Measurements from ENCODE around the gene CEACAM8.
A peak's percentile ranks its signal among the peaks of the same experiment; 100 is the strongest.
"Not testable (repeated sequence)": the region's sequence is repeated elsewhere in the genome, so short reads cannot be mapped to it uniquely, and the experiment has no call there.

Gene CEACAM8

DNA sequence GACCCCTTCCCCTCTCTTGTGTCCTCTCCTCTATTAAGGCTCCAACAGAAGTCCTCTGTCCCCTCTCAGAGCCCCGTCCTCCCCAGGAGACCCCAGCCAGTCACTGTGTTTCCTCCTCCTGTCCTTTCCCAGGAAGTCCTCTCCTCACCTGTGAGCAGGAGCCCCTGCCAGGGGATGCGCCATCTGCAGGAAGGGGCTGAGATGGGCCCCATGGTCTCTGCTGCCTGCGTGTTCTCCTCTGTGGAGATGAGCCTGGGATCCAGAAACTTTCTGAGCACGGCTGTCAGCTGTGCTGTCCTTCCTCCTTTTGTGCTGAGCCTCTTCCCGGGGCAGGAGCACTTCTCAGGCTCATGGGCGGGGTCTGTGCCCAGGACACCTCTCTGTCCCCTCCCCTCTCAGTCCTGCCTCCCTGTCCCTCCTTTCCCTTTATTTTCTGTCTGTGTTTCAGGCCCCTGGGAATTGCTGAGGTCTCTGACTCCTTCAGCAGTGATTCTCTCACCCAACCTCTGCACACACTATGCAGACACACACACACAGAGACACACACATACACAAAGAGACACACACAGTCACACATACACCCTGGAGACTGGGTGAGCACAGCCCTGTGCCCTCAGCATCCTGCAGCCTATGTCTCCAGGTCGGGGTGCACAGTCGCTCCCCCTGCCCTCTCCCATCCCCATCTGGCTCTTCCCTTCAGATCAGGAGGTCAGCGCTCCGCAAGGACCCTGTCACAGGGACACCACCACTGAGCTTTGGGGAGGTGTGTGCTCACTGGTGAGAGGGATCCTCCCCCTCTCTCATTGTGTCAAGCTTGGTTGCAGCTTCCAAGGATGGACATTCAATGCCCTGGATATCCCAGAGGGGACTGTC, at the start of gene CEACAM8:
Gene CEACAM8, minus strand, starts transcription at position 308 of the 873 bp plus-strand sequence. Its CDS starts 96 bp downstream, at position 212.
- Mint-ChIP-seq H3K27ac (no peak within 1 kb of the TSS), H3K27me3 (ENCODE audit: low read depth) (peaks cover 10% of the 10 kb centered on the region), H3K4me3 (no peak within 1 kb of the TSS), H3K36me3 (ENCODE audit: low read depth) (no peaks in the 10 kb centered on the region), H3K4me1 (ENCODE audit: low read depth) (no peaks in the 10 kb centered on the region), H3K9me3 (no peaks in the 10 kb centered on the region)
- DNase-seq (ENCODE audit: low spot score), result no peak

DNA sequence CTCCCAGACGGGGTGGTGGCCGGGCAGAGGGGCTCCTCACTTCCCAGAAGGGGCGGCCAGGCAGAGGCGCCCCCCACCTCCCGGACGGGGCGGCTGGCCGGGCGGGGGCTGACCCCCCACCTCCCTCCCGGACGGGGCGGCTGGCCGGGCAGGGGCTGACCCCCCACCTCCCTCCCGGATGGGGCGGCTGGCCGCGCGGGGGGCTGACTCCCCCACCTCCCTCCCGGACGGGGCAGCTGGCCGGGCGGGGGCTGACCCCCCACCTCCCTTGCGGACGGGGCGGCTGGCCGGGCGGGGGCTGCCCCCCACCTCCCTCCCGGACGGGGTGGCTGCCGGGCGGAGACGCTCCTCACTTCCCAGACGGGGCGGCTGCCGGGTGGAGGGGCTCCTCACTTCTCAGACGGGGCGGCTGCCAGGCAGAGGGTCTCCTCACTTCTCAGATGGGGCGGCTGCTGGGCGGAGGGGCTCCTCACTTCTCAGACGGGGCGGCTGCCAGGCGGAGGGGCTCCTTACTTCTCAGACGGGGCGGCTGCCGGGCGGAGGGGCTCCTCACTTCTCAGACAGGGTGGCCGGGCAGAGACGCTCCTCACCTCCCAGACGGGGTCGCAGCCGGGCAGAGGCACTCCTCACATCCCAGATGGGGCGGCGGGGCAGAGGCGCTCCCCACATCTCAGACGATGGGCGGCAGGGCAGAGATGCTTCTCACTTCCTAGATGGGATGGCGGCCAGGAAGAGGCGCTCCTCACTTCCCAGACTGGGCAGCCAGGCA, 44.8 kb upstream of the CEACAM8 start:
- not testable (repeated sequence) for H3K36me3 Mint-ChIP-seq (ENCODE audit: low read depth); H3K27me3 Mint-ChIP-seq (ENCODE audit: low read depth); H3K4me1 Mint-ChIP-seq (ENCODE audit: low read depth); H3K4me3 Mint-ChIP-seq; DNase-seq (ENCODE audit: low spot score); H3K9me3 Mint-ChIP-seq; H3K27ac Mint-ChIP-seq

DNA sequence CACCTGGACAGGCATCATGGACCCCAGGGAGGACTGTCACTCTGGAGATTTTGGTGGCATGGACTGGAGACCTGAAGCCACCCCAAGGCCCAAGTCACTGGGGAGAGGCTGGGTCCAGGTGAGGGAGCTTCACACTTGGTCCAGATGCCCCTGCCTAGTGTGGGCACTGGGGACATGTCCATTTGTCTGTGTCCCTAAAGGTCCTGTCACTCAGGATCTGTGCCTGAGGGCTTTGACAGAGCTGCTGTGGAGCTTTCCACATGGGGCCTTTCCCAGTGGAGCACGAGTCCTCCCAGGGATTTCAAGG, 40.5 kb upstream of the CEACAM8 start:
- Mint-ChIP-seq H3K27me3 (ENCODE audit: low read depth) (peaks cover 3% of the 10 kb centered on the region), H3K4me3 (no peak overlapping the region), H3K4me1 (ENCODE audit: low read depth) (peaks cover 2% of the 10 kb centered on the region), H3K36me3 (ENCODE audit: low read depth) (no peaks in the 10 kb centered on the region), H3K27ac (no peak overlapping the region), H3K9me3 (no peaks in the 10 kb centered on the region)
- no peak for DNase-seq (ENCODE audit: low spot score)

DNA sequence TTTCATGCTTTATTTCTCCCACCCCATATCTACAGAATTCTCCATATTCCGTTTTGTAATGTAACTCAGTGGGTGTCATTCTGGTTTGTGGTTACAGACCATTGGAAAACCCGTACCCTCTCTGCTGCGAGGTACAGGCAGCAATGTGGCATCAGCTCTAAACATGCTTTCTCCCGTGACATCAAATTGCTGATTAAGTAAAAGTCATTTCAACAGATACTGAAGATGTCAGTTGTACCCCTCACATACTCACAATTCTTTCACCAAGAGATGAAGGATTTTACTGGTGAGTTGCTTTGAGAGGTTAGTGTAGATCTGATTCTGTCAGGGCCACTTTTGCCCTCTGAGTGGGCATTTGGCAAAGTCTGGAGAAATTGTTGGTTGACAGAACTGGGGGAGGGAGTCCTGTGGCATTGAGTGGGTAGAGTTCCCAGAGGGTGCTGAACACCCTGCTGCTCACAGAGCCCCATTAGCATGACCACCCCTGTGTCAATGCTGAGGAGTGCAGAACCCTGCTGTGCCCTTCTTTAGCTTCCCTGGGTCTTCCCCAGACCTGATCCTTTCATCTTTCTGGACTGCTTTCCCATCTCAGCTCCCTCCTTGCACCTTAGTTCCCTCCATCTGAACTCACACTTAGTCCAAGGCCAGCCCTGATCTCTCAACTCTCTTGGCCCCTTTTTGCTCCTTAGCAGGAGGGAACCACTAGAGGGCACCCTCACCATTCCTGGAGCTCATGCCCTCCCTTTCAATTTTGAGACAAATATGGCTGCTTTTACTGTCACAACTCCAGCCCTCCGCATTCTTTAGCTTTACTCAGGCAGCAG, 39.9 kb upstream of the CEACAM8 start:
- Mint-ChIP-seq H3K27ac (no peak overlapping the region), H3K4me1 (ENCODE audit: low read depth) (peaks cover 2% of the 10 kb centered on the region), H3K27me3 (ENCODE audit: low read depth) (peaks cover 3% of the 10 kb centered on the region), H3K36me3 (ENCODE audit: low read depth) (no peaks in the 10 kb centered on the region), H3K9me3 (no peaks in the 10 kb centered on the region), H3K4me3 (no peak overlapping the region)
- peak; percentile 35 for DNase-seq (ENCODE audit: low spot score)

DNA sequence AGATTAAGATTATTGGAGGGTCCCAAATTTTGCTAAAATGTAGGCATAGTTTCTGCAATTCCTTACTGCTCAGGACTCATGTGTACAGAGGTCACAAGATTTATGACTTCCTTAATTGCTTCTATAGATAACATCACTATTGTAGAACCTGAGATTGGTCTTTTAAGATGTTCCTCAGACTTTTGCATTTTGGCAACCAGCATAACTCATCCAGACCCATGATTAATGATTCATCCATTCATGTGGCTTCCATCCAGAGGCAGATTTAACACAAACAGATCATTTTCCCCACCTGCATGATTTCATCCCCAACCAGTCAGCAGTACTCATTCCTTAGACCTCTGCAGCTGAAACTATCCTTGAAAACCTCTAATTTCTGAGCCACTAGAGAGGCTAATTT, 34.5 kb upstream of the CEACAM8 start:
- peaks cover 4% of the 10 kb centered on the region for H3K36me3 Mint-ChIP-seq (ENCODE audit: low read depth)
- H3K4me3 Mint-ChIP-seq, result no peak overlapping the region
- DNase-seq (ENCODE audit: low spot score), result no peak
- H3K27me3 Mint-ChIP-seq (ENCODE audit: low read depth), result no peaks in the 10 kb centered on the region
- H3K9me3 Mint-ChIP-seq, result peaks cover 8% of the 10 kb centered on the region
- H3K27ac Mint-ChIP-seq, result peak overlapping the region; percentile 93
- H3K4me1 Mint-ChIP-seq (ENCODE audit: low read depth), result peaks cover 19% of the 10 kb centered on the region

DNA sequence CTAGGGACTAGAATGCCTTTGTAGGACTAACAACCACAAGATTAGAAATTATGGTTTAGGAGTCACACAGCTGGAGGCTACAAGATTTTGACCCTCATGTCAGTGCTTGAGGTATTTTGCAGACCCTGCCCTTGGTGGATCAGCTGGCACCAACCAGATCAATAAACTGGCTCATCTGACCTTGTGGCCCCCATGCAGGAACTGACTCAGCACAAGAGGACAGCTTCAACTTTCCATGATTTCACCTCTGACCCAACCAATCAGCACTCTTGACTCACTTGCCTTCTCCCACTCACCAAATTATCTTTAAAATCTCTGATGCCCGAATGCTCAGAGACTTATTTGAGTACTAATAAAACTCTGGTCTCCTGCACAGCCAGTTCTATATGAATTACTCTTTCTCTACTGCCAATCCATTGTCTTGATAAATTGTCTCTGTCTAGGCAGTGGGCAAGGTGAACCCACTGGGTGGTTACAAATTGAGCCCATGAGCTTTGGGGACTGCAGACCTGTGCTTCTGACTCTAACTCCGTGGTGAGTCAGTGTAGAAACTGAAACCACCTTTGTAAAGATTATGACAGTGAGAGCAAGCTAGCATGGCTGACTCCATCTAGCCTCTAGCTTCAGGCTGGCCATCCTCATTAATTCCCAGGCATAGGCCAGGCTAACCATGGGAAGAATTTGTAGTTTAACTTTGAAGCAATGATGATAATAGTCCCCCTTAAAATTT, 33.9 kb upstream of the CEACAM8 start:
- Mint-ChIP-seq H3K27me3 (ENCODE audit: low read depth) (no peaks in the 10 kb centered on the region), H3K9me3 (peaks cover 8% of the 10 kb centered on the region), H3K27ac (peak overlapping the region; percentile 93), H3K36me3 (ENCODE audit: low read depth) (peaks cover 4% of the 10 kb centered on the region), H3K4me1 (ENCODE audit: low read depth) (peaks cover 19% of the 10 kb centered on the region), H3K4me3 (peak overlapping the region; percentile 61)
- peak; percentile 71 for DNase-seq (ENCODE audit: low spot score)

DNA sequence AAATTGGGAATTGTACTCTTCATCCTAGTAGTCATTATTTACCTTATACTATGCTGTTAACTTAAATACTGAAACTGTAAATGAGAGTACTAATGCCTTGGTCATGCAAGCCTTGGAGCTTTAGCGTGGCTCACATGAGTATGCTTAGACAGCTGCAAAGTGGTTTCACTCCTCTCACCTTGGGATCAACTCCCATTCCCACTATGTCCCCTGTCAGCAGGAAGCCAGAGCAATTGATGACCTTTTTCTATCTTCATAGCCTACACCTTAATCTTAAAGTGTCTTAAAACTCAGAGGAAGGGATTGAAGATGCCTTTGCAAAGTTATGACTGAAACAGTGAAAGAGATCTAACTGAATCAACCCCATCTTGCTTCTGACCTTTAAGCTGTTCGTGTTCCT, 33.2 kb upstream of the CEACAM8 start:
- Mint-ChIP-seq H3K4me3 (peak overlapping the region; percentile 61), H3K9me3 (peaks cover 8% of the 10 kb centered on the region), H3K27ac (peak overlapping the region; percentile 93), H3K36me3 (ENCODE audit: low read depth) (peaks cover 4% of the 10 kb centered on the region), H3K4me1 (ENCODE audit: low read depth) (peaks cover 19% of the 10 kb centered on the region), H3K27me3 (ENCODE audit: low read depth) (no peaks in the 10 kb centered on the region)
- DNase-seq (ENCODE audit: low spot score), result no peak

DNA sequence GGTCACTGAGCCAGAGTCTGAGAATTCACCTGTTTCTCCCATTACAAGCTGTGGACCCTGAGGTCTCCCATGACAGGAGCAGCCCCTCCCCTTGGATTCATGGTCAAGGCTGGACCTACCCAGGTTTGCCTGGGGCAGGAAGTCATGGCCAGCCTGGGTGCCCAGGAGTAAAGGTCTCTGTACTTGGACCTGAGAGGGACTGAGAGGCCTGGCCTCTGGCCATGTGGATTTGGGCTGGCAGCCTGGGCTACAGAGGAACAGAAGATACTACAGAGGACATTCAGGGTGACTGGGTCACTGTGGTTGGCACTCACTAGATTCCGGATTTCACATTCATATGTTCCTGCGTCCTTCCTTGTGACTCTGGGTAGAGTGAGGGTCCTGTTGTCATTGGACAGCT, 31.5 kb upstream of the CEACAM8 start:
- no peak for DNase-seq (ENCODE audit: low spot score)
- Mint-ChIP-seq H3K36me3 (ENCODE audit: low read depth) (peaks cover 4% of the 10 kb centered on the region), H3K4me1 (ENCODE audit: low read depth) (peaks cover 19% of the 10 kb centered on the region), H3K4me3 (no peak overlapping the region), H3K9me3 (peaks cover 8% of the 10 kb centered on the region), H3K27ac (no peak overlapping the region), H3K27me3 (ENCODE audit: low read depth) (peaks cover 3% of the 10 kb centered on the region)

DNA sequence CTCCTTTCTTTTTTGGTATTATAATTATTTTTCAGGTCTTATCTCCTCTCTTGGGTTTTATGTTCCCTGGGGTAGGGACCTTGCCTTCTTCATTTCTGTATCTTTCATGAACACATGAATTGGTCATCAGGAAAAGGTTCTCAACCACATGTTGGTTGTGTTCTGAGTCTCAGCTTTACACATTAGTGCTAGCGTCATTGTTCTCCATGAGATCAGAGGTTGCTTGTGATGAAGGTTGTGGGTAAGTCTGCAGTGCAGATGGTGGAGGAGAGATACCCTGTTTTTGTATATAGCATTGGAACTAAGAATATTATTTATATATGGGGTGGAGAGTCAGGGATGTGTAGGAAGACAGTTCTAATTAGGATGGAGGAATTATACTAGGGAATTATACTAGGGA, 24.5 kb upstream of the CEACAM8 start:
- DNase-seq (ENCODE audit: low spot score), result peak; percentile 23
- Mint-ChIP-seq H3K9me3 (no peaks in the 10 kb centered on the region), H3K27ac (no peak overlapping the region), H3K4me1 (ENCODE audit: low read depth) (no peaks in the 10 kb centered on the region), H3K4me3 (no peak overlapping the region), H3K27me3 (ENCODE audit: low read depth) (peaks cover 7% of the 10 kb centered on the region), H3K36me3 (ENCODE audit: low read depth) (no peaks in the 10 kb centered on the region)

- H3K9me3 Mint-ChIP-seq, result no peaks in the 10 kb centered on the region
- H3K27ac Mint-ChIP-seq, result no peak overlapping the region
- H3K27me3 Mint-ChIP-seq (ENCODE audit: low read depth), result peaks cover 7% of the 10 kb centered on the region
- H3K36me3 Mint-ChIP-seq (ENCODE audit: low read depth), result no peaks in the 10 kb centered on the region
- no peak overlapping the region for H3K4me3 Mint-ChIP-seq
- no peak for DNase-seq (ENCODE audit: low spot score)
- H3K4me1 Mint-ChIP-seq (ENCODE audit: low read depth), result no peaks in the 10 kb centered on the region
Observed at GRCh38 chr19:42613666-42614065, 18.9 kb upstream of the CEACAM8 start.

DNA sequence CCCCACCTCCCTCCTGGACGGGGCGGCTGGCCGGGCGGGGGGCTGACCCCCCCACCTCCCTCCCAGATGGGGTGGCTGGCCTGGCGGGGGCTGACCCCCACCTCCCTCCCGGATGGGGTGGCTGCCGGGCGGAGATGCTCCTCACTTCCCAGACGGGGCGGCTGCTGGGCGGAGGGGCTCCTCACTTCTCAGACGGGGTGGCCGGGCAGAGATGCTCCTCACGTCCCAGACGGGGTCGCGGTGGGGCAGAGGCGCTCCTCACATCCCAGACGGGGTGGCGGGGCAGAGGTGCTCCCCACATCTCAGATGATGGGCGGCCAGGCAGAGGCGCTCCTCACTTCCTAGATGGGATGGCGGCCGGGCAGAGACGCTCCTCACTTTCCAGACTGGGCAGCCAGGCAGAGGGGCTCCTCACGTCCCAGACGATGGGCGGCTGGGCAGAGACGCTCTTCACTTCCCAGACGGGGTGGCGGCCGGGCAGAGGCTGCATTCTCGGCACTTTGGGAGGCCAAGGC, 15.7 kb upstream of the CEACAM8 start:
- H3K36me3 Mint-ChIP-seq (ENCODE audit: low read depth); H3K9me3 Mint-ChIP-seq; H3K27ac Mint-ChIP-seq; H3K4me1 Mint-ChIP-seq (ENCODE audit: low read depth); DNase-seq (ENCODE audit: low spot score); H3K27me3 Mint-ChIP-seq (ENCODE audit: low read depth); H3K4me3 Mint-ChIP-seq: not testable (repeated sequence)

GRCh38 chr19:42606660-42607351, 12.1 kb upstream of the CEACAM8 start:
- peak; percentile 59 for DNase-seq (ENCODE audit: low spot score)
- Mint-ChIP-seq H3K4me1 (ENCODE audit: low read depth) (no peaks in the 10 kb centered on the region), H3K4me3 (no peak overlapping the region), H3K27ac (no peak overlapping the region), H3K27me3 (ENCODE audit: low read depth) (peaks cover 3% of the 10 kb centered on the region), H3K9me3 (no peaks in the 10 kb centered on the region), H3K36me3 (ENCODE audit: low read depth) (no peaks in the 10 kb centered on the region)
